22Rv1 (cell line): ENCODE results near the gene STXBP1.

ENCODE experiments used
- ZFX ChIP-seq: fragments of 450-650 bp; IDR thresholded peaks from 2 replicates; pipeline ENCODE4 v1.6.1; 2017; ENCODE audit warnings: antibody characterized with exemption, borderline replicate concordance
- TF ChIP-seq, protein P1 (sequence below): fragments of 450-650 bp; IDR thresholded peaks from 2 replicates; pipeline ENCODE4 v1.5.1; 2017; ENCODE audit warnings: mild to moderate bottlenecking

DNA sequence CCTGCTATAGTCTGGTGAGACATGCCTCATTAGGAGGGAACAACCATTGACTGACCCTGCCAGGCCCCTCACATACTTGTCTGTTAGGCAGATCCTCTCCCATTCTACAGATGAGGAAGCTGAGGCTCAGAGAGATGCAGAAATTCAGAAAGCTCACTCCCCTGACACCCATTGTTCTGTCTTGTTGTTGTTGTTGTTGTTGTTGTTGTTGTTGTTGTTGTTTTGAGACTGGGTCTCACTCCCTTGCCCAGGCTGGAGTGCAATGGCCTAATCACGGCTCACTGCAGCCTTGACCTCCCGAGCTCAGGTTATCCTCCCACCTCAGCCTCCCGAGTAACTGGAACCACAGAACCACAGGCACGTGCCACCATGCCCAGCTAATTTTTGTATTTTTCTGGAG, 81.6 kb downstream of the STXBP1 start:
- TF ChIP-seq, protein P1, sequence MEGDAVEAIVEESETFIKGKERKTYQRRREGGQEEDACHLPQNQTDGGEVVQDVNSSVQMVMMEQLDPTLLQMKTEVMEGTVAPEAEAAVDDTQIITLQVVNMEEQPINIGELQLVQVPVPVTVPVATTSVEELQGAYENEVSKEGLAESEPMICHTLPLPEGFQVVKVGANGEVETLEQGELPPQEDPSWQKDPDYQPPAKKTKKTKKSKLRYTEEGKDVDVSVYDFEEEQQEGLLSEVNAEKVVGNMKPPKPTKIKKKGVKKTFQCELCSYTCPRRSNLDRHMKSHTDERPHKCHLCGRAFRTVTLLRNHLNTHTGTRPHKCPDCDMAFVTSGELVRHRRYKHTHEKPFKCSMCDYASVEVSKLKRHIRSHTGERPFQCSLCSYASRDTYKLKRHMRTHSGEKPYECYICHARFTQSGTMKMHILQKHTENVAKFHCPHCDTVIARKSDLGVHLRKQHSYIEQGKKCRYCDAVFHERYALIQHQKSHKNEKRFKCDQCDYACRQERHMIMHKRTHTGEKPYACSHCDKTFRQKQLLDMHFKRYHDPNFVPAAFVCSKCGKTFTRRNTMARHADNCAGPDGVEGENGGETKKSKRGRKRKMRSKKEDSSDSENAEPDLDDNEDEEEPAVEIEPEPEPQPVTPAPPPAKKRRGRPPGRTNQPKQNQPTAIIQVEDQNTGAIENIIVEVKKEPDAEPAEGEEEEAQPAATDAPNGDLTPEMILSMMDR: no peak
- no peak for TF ChIP-seq ZFX
